ENCODE data around the gene HECW1.

The HECW1 gene

GRCh38 chr7:43196379-43196778 lies 83.9 kb downstream of the HECW1 start:
- no peaks in the 10 kb centered on the region for H3K27me3 ChIP-seq (replicated peaks)
- H3K36me3 ChIP-seq (replicated peaks), result no peaks in the 10 kb centered on the region
- no peak for TF ChIP-seq CTCF (IDR thresholded peaks at IDR 0.05; ENCODE audit: low read depth, low read length, missing control alignments)
- DNase-seq, result no peak
- in situ Hi-C loops (cut with HindIII; ENCODE audit: low pct_ligation_motif_present, low sequenced_read_pairs), result no loop called here
- no peak overlapping the region for H3K4me3 ChIP-seq (ENCODE audit: low read depth, low read length)
- H3K27ac ChIP-seq, result no peak overlapping the region

GRCh38 chr7:43198016-43198415 lies 85.6 kb downstream of the HECW1 start:
- in situ Hi-C loops (cut with HindIII; ENCODE audit: low pct_ligation_motif_present, low sequenced_read_pairs), result no loop called here
- no peaks in the 10 kb centered on the region for H3K27me3 ChIP-seq (replicated peaks)
- TF ChIP-seq CTCF (IDR thresholded peaks at IDR 0.05; ENCODE audit: low read depth, low read length, missing control alignments), result no peak
- H3K36me3 ChIP-seq (replicated peaks), result no peaks in the 10 kb centered on the region
- no peak for DNase-seq
- no peak overlapping the region for H3K27ac ChIP-seq
- H3K4me3 ChIP-seq (ENCODE audit: low read depth, low read length), result no peak overlapping the region

- no peaks in the 10 kb centered on the region for H3K27me3 ChIP-seq (replicated peaks)
- in situ Hi-C loops (cut with HindIII; ENCODE audit: low pct_ligation_motif_present, low sequenced_read_pairs), result no loop called here
- no peak overlapping the region for H3K4me3 ChIP-seq (ENCODE audit: low read depth, low read length)
- peak overlapping the region; percentile 66 for H3K27ac ChIP-seq
- DNase-seq, result no peak
- no peak for TF ChIP-seq CTCF (IDR thresholded peaks at IDR 0.05; ENCODE audit: low read depth, low read length, missing control alignments)
- H3K36me3 ChIP-seq (replicated peaks), result no peaks in the 10 kb centered on the region
Measured at GRCh38 chr7:43198599-43199090, 86.2 kb downstream of the HECW1 start.

GRCh38 chr7:43199371-43200160 lies 87.1 kb downstream of the HECW1 start:
- no peak for TF ChIP-seq CTCF (IDR thresholded peaks at IDR 0.05; ENCODE audit: low read depth, low read length, missing control alignments)
- Histone ChIP-seq H3K27me3 (replicated peaks) (no peaks in the 10 kb centered on the region), H3K36me3 (replicated peaks) (no peaks in the 10 kb centered on the region), H3K27ac (peak overlapping the region; percentile 66), H3K4me3 (ENCODE audit: low read depth, low read length) (no peak overlapping the region)
- in situ Hi-C loops (cut with HindIII; ENCODE audit: low pct_ligation_motif_present, low sequenced_read_pairs), result no loop called here
- DNase-seq, result no peak

GRCh38 chr7:43201912-43202311 lies 89.5 kb downstream of the HECW1 start:
- Histone ChIP-seq H3K27ac (no peak overlapping the region), H3K4me3 (ENCODE audit: low read depth, low read length) (no peak overlapping the region), H3K27me3 (replicated peaks) (no peaks in the 10 kb centered on the region), H3K36me3 (replicated peaks) (no peaks in the 10 kb centered on the region)
- no peak for TF ChIP-seq CTCF (IDR thresholded peaks at IDR 0.05; ENCODE audit: low read depth, low read length, missing control alignments)
- peak; percentile 35 for DNase-seq
- in situ Hi-C loops (cut with HindIII; ENCODE audit: low pct_ligation_motif_present, low sequenced_read_pairs), result no loop called here

Data from brain microvascular endothelial cell (primary cell).